ENCODE measurements around the gene GSK3B.

- TF ChIP-seq, protein P1, sequence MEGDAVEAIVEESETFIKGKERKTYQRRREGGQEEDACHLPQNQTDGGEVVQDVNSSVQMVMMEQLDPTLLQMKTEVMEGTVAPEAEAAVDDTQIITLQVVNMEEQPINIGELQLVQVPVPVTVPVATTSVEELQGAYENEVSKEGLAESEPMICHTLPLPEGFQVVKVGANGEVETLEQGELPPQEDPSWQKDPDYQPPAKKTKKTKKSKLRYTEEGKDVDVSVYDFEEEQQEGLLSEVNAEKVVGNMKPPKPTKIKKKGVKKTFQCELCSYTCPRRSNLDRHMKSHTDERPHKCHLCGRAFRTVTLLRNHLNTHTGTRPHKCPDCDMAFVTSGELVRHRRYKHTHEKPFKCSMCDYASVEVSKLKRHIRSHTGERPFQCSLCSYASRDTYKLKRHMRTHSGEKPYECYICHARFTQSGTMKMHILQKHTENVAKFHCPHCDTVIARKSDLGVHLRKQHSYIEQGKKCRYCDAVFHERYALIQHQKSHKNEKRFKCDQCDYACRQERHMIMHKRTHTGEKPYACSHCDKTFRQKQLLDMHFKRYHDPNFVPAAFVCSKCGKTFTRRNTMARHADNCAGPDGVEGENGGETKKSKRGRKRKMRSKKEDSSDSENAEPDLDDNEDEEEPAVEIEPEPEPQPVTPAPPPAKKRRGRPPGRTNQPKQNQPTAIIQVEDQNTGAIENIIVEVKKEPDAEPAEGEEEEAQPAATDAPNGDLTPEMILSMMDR (IDR thresholded peaks at IDR 0.05) = no peak
- TF ChIP-seq POLR2A (IDR thresholded peaks at IDR 0.05) = no peak
Observed at GRCh38 chr3:119894195-119894594, 200.1 kb downstream of the GSK3B start.
